ENCODE data around the gene ZNF470.

Gene ZNF470

GRCh38 chr19:56611288-56611687, 44.0 kb downstream of the ZNF470 start:
- no peak for DNase-seq

- DNase-seq = no peak
Observed at GRCh38 chr19:56612737-56613136, 45.5 kb downstream of the ZNF470 start.

GRCh38 chr19:56613639-56614038, 46.4 kb downstream of the ZNF470 start:
- DNase-seq = no peak

- DNase-seq = no peak
Observed at GRCh38 chr19:56617531-56617930, 50.3 kb downstream of the ZNF470 start.

- no peak for DNase-seq
Observed at GRCh38 chr19:56619121-56619520, 51.9 kb downstream of the ZNF470 start.

- no peak for DNase-seq
Observed at GRCh38 chr19:56622374-56622773, 55.1 kb downstream of the ZNF470 start.

- DNase-seq = no peak
Observed at GRCh38 chr19:56623006-56623405, 55.7 kb downstream of the ZNF470 start.

- DNase-seq = no peak
Observed at GRCh38 chr19:56625708-56626107, 58.4 kb downstream of the ZNF470 start.

- no peak for DNase-seq
Observed at GRCh38 chr19:56633021-56633420, 65.8 kb downstream of the ZNF470 start.

GRCh38 chr19:56637976-56638555, 70.8 kb downstream of the ZNF470 start:
- peak; percentile 95 for DNase-seq
